Bronchial epithelial cell (primary cell): Measurements from ENCODE around the gene IL18RAP. TPM values are rescaled to one million over a fixed set of nuclear protein-coding genes. Genes with fewer than 3 reads are reported as not detected.

Experiments
- DNase-seq: peaks from one replicate; pipeline ENCODE4 v3.0.0-alpha.2; 2010; ENCODE audit warnings: low read depth
- FAIRE-seq: peaks from 2 replicates; lab custom pipeline; 2011; peaks lifted over from hg19 to GRCh38; lab: Jason Lieb, UNC
- H3K27me3 ChIP-seq: 2 replicates; pipeline ENCODE4 v1.5.1; 2011; ENCODE audit warnings: low read length; ENCODE audit not compliant: control insufficient read depth, insufficient read depth
- H3K36me3 ChIP-seq: 2 replicates; pipeline ENCODE4 v1.5.1; 2011; ENCODE audit warnings: low read length; ENCODE audit not compliant: control insufficient read depth, insufficient read depth
- H3K4me3 ChIP-seq: 2 replicates; pipeline ENCODE4 v1.5.1; 2011; ENCODE audit warnings: mild to moderate bottlenecking, low read depth, low read length, control low read depth
- total RNA-seq: library from RNA; depleted of rRNA; stranded (reverse); fragments of >200 nt; gene quantifications from 2 replicates; pipeline ENCODE4 v1.2.1, GENCODE V29; 2014
- TF ChIP-seq, protein P1 (sequence below): IDR thresholded peaks from 2 replicates; pipeline ENCODE4 v1.5.1; 2011; ENCODE audit warnings: mild to moderate bottlenecking, moderate library complexity, low read length, control low read depth, inconsistent platforms; ENCODE audit not compliant: insufficient read depth, severe bottlenecking

IL18RAP gene
- total RNA-seq, 1 donor from 2014 or later: not detected

DNA sequence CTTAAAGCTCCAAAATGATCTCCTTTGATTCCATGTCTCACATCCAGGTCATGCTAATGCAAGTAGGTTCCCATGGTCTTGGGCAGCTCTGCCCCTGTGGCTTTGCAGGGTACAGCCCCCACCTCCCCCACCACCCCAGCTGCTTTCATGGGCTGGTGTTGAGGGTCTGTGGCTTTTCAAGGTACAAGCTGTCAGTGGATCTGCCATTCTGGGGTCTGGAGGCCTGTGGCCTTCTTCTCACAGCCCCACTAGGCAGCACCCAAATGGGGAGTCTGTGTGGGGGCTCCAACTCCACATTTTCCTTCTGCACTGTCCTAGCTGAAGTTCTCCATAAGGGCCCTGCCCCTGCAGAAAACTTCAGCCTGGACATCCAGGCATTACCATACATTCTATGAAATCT lies 69.0 kb downstream of the IL18RAP start:
- Histone ChIP-seq H3K4me3 (no peak overlapping the region), H3K36me3 (no peaks in the 10 kb centered on the region), H3K27me3 (no peaks in the 10 kb centered on the region)
- TF ChIP-seq, protein P1, sequence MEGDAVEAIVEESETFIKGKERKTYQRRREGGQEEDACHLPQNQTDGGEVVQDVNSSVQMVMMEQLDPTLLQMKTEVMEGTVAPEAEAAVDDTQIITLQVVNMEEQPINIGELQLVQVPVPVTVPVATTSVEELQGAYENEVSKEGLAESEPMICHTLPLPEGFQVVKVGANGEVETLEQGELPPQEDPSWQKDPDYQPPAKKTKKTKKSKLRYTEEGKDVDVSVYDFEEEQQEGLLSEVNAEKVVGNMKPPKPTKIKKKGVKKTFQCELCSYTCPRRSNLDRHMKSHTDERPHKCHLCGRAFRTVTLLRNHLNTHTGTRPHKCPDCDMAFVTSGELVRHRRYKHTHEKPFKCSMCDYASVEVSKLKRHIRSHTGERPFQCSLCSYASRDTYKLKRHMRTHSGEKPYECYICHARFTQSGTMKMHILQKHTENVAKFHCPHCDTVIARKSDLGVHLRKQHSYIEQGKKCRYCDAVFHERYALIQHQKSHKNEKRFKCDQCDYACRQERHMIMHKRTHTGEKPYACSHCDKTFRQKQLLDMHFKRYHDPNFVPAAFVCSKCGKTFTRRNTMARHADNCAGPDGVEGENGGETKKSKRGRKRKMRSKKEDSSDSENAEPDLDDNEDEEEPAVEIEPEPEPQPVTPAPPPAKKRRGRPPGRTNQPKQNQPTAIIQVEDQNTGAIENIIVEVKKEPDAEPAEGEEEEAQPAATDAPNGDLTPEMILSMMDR: no peak
- no peak for DNase-seq
- no peak for FAIRE-seq

DNA sequence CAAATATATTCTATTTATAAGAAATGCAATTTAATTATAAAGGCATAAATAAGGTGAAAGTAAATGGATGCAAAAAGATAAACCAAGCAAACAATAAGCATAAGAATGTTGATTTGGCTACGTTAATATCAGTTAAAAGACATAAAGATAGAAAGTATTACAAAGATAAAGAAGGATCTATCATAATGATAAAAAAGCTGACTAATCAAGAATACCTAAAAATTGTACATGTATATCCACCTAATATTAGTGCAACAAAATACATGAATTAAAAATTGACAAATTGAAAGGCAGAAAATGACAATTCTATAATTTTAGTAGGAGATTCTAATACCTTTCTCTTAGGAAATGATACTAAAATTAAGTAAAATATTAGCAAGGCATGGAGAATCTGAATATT lies 71.6 kb downstream of the IL18RAP start:
- DNase-seq (no peak), FAIRE-seq (no peak)
- TF ChIP-seq, protein P1: no peak
- H3K27me3 ChIP-seq: no peaks in the 10 kb centered on the region
- H3K36me3 ChIP-seq: no peaks in the 10 kb centered on the region
- H3K4me3 ChIP-seq: no peak overlapping the region

DNA sequence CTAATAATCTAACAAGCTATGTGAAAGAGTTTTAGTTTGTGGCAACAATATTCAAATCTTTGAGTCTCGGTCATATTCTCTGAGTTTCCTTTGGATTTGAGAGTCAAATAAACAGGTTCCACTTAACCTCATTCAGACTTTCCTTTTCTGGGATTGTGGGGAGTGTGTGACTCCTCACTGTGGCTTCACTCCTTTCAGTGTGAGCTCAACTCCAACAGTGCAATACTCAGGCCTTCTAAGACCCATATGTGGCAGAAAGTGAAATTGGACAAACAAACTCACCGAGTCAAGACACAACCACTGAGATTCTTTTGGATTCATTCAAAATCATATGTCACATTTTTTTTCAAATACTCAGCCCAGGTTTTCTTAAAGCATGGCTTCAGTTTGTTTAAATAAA lies 75.5 kb downstream of the IL18RAP start:
- no peak for FAIRE-seq
- TF ChIP-seq, protein P1: no peak
- Histone ChIP-seq H3K36me3 (no peaks in the 10 kb centered on the region), H3K4me3 (no peak overlapping the region), H3K27me3 (no peaks in the 10 kb centered on the region)
- no peak for DNase-seq

DNA sequence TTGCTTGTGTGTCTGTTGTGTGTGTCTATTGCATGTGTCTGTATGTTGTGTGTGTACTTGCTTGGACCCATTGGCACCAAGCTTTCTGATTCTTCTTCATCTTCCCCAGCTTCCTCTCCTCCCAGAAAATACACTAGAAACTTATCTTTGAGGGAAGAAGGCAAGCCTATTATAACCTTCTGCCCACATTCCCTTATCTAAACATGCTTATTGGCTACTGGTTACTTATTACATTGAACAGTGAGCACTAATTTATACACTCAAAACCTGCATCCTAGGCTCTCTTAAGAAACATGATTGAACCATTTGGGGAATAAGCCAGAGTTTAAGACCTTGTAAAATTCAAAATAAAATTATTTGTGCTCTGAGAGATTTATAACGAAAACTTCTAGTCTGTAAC lies 76.6 kb downstream of the IL18RAP start:
- TF ChIP-seq, protein P1: no peak
- FAIRE-seq (no peak), DNase-seq (no peak)
- H3K4me3 ChIP-seq: no peak overlapping the region
- no peaks in the 10 kb centered on the region for H3K27me3 ChIP-seq
- no peaks in the 10 kb centered on the region for H3K36me3 ChIP-seq

Other genes with a start within 250 kb of the IL18RAP start
- 1.8 and 2.6 TPM in 2 replicates for gene IL1RL2, start 236.1 kb upstream of the IL18RAP start, total RNA-seq
- gene IL1RL1, start 111.6 kb upstream of the IL18RAP start, total RNA-seq: 65.8 and 162 TPM in 2 replicates
- 5.3 and 11.5 TPM in 2 replicates for gene IL18R1, start 67.4 kb upstream of the IL18RAP start, total RNA-seq
- gene SLC9A4, start 50.1 kb downstream of the IL18RAP start, total RNA-seq: under 0.01 and 0.13 TPM in 2 replicates
- under 0.01 and 0.13 TPM in 2 replicates for gene SLC9A2, start 196.4 kb downstream of the IL18RAP start, total RNA-seq